ENCODE data around the gene CEP170.

Gene CEP170

DNA sequence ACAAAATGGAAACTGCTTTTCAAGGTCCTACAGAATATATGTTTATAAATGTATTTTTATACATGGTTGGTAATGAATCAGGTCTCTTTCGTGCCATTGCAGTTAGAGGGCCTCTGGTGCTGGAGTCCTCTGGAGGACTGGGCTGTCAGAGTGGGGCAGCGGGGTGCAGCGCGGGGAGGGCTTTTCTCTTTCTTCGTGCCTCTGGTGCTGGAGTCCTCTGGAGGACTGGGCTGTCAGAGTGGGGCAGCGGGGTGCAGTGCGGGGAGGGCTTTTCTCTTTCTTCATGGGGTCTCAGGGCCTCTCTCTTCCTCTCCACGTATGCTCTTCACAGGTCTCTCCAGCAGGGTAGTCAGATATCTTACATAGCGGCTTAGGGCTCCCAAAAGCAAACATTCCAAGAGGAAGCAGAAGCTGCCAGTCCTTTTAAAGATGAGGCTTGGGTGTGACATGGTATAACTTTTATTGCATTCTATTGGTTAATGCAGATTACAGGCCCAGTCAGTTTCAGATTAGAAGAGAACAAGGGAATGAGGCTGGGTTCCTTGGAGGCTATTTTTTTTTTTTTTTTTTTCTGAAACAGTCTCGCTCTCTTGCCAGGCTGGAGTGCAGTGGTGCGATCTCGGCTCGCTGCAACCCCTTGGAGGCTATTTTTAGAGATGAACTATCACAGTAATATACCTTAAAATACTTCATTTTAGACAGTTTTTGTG, 13.8 kb upstream of the CEP170 start (continued):
- no peak for TF ChIP-seq ZNF280D (tag by site-specific recombination; IDR thresholded peaks at IDR 0.05)
- TF ChIP-seq SP7 (tag by site-specific recombination; IDR thresholded peaks at IDR 0.05): no peak
- TF ChIP-seq ZNF146 (tag by site-specific recombination; IDR thresholded peaks at IDR 0.05): no peak
- TF ChIP-seq TCF7L2 (IDR thresholded peaks at IDR 0.05; ENCODE audit: borderline replicate concordance, low read depth, low read length): no peak
- TF ChIP-seq ZSCAN30 (tag by site-specific recombination; IDR thresholded peaks at IDR 0.05): no peak
- TF ChIP-seq ZSCAN23 (tag by site-specific recombination; IDR thresholded peaks at IDR 0.05): no peak

GRCh38 chr1:243267914-243268653, 13.0 kb upstream of the CEP170 start:
- Histone ChIP-seq H3K27ac (ENCODE audit: extremely low read depth, low read depth, low read length) (no peak overlapping the region), H3K4me3 (ENCODE audit: low read depth, low read length) (no peak overlapping the region), H3K9me3 (ENCODE audit: control insufficient read depth, insufficient read depth, low read depth, low read length) (no peaks in the 10 kb centered on the region), H3K4me1 (ENCODE audit: control insufficient read depth, insufficient read depth, low read length) (peaks cover under 1% of the 10 kb centered on the region; the same call in 1 of the 2 replicates), H3K36me3 (ENCODE audit: control insufficient read depth in 2 of 2, insufficient read depth in 1 of 2, low read length in 2 of 2) (peaks cover 4 to 9% of the 10 kb centered on the region in 2 experiments; a peak in 2 of 3 replicates)
- TF ChIP-seq ZFP37 (tag by site-specific recombination; IDR thresholded peaks at IDR 0.05) (no peak), ZNF132 (tag by site-specific recombination; IDR thresholded peaks at IDR 0.05; ENCODE audit: borderline replicate concordance) (no peak), ZNF560 (tag by site-specific recombination; IDR thresholded peaks at IDR 0.05; ENCODE audit: borderline replicate concordance) (no peak), ZBTB10 (tag by site-specific recombination; IDR thresholded peaks at IDR 0.05) (no peak), ZNF530 (tag by site-specific recombination; IDR thresholded peaks at IDR 0.05; ENCODE audit: low read depth) (no peak), MZF1 (tag by site-specific recombination; IDR thresholded peaks at IDR 0.05; ENCODE audit: borderline replicate concordance) (no peak), FEZF1 (tag by site-specific recombination; IDR thresholded peaks at IDR 0.05) (no peak), ZIC2 (tag by site-specific recombination; IDR thresholded peaks at IDR 0.05) (no peak), ZNF148 (tag by site-specific recombination; IDR thresholded peaks at IDR 0.05; ENCODE audit: borderline replicate concordance) (no peak), ZFHX2 (tag by site-specific recombination; conservative IDR thresholded peaks at IDR 0.05) (no peak), ZBTB17 (tag by site-specific recombination; IDR thresholded peaks at IDR 0.05) (no peak)
- TF ChIP-seq, protein P1, sequence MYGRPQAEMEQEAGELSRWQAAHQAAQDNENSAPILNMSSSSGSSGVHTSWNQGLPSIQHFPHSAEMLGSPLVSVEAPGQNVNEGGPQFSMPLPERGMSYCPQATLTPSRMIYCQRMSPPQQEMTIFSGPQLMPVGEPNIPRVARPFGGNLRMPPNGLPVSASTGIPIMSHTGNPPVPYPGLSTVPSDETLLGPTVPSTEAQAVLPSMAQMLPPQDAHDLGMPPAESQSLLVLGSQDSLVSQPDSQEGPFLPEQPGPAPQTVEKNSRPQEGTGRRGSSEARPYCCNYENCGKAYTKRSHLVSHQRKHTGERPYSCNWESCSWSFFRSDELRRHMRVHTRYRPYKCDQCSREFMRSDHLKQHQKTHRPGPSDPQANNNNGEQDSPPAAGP (tag by site-specific recombination; IDR thresholded peaks at IDR 0.05): no peak
- CTCF ChIA-PET: no interaction called here
- POLR2A ChIA-PET: interaction anchor here (0.8 to 3.0 kb wide), 2 partner anchors 13 kb away, joined by 3 to 13 read pairs; partner anchors contain the start of genes CEP170 and SDCCAG8
